Stimulated activated CD8-positive, alpha-beta memory T cell treated with anti-CD3 and anti-CD28 coated beads, Interleukin-4, amount 100 ng/mL, for 4 hours (primary cell): ENCODE data around the gene TENT5A.
"Not testable (repeated sequence)": the region's sequence is repeated elsewhere in the genome, so short reads cannot be mapped to it uniquely, and the experiment has no call there.

Experiments used
- DNase-seq, 2 donors: peaks; one replicate each; pipeline ENCODE4 v3.0.0-alpha.2; 2020; ENCODE audit warnings: low read depth in 2 of 2, low spot score in 1 of 2

TENT5A gene

DNA sequence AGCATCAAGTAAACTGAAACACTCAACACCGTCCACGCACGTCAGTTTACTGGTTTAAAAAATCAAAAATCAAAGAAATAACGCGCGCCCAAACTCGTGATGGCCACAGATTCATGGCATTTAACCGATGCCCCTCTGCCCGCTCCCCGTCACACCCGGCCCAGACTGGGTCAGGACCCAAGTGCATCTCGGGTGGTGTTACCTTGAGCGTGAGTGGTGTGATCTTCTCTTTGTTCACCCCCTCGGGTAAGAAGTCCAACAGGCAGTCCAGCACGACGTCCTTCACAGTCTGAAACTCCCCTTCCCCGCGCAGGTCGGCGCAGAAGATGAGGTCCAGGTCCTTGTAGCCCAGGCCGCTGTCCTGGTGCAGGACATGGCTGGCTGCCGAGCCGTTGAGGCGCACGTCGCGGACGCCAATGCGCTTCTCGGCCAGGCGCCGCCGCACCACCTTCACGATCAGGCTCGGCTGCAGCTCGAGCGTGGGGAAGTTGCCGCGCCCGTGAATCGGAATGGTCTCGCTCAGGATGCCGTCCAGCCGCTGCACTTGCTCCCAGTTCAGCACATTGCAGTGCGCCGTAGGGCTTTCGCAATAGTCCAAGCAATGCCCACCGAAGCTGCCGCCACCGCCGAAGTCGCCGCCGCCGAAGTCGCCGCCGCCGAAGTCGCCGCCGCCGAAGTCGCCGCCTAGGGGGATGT, 945 bp downstream of the TENT5A start:
- peak in 1 of 2 donors; percentile 4 for DNase-seq

DNA sequence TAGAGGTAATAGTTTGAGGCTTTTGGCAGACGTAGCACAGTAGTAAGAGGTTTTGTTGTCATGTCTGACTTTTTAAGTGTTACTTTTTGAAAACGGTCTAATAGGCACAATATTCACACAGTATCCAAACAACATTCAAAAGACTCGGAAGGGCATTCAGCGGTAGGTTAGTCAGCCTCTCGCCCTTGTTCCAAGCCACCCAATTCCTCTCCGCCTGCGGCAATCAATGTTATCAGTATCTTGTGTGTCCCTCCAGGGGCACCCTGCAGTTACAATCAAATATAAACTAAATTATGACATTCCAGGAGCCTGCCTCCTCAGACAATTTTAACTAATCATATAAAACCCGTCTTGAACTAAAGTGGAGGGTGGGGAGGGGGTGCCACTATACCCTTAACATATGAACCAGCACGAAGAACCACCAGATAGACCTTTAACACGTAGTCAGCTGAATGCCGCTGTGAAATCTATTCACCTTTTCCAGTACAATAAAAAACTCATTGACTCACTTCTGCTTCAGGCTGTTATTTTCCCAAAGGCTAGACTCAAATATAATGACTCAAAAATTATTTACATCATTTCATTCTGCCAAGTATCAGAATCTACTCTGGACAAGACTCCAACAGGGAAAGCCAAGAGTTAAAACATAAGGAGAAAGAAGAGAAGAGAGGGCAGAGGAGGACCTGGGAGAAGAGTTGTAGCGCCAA, 1.6 kb downstream of the TENT5A start:
- no peak for DNase-seq

GRCh38 chr6:81750200-81750599, 2.3 kb downstream of the TENT5A start:
- DNase-seq, result no peak

GRCh38 chr6:81749707-81750106, 2.8 kb downstream of the TENT5A start:
- DNase-seq, result no peak

GRCh38 chr6:81748994-81749393, 3.5 kb downstream of the TENT5A start:
- no peak for DNase-seq

DNA sequence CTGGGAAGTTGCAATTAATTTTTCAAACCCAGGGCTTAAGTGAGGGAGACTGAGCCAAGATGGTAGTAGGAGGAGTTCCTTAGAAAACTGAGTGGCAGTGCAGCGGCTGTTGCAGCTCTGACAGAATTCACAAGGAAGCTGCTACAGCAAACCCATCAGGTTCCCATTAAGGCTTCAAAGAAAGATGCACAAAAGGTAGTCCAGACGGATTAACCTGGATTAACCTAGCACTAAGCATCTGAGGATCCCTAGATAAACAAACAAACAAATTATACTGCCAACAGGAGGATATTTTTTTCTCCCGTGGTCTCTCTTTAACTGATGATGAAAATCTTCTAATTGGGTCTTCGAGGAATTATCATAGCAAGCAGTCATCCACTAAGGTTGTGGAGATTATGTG, 5.2 kb downstream of the TENT5A start:
- no peak for DNase-seq

GRCh38 chr6:81744131-81744530, 8.3 kb downstream of the TENT5A start:
- no peak for DNase-seq

DNA sequence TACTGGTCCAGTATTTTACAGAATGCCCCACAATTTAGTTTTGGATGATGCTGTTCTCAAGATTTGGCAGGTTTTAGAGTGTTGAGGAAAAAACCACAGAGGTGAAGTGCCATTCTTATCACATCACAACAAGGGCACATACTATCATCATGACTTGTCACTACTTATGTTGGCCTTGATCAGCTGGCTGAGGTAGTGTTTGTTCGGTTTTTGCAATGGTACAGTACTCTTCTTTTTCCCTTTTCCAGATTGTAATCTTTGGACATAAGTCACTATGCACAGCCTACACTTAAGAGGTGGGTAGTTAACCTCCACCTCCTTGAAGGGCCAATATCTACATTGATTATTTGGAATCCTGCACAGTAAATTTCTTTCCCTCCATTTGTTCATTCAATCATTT, 8.8 kb downstream of the TENT5A start:
- no peak for DNase-seq

DNA sequence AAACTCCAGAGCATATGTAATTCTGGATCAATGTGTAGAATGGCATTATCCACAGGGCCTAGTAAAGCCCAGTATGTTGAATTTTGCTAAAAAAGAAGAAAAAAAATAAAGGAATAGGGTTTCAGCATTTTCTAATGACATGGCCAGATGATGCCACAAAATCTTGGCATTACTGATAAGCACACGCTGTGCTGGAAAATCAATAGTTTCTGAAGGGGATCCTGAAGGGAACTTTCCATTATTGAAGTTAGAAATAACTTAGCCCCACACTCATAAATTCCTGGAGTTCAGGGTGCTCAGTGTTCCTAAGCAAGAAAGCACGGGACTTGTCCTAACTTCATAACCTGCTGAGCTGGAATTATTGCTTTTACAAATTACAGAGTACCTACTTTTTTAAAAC, 10.8 kb downstream of the TENT5A start:
- DNase-seq, result no peak

DNA sequence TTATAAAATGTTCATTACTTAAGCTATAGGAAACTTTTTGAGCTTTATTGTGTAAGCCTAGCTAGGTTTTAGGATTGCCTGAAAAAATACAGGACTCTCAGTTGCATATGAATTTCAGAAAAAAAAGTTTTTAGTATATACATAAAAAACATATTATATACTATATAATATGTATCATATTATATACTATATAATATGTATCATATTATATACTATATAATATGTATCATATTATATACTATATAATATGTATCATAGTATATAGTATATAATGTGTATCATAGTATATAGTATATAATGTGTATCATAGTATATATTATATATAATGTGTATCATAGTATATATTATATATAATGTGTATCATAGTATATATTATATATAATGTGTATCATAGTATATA, 11.9 kb downstream of the TENT5A start:
- DNase-seq, result not testable (repeated sequence)

DNA sequence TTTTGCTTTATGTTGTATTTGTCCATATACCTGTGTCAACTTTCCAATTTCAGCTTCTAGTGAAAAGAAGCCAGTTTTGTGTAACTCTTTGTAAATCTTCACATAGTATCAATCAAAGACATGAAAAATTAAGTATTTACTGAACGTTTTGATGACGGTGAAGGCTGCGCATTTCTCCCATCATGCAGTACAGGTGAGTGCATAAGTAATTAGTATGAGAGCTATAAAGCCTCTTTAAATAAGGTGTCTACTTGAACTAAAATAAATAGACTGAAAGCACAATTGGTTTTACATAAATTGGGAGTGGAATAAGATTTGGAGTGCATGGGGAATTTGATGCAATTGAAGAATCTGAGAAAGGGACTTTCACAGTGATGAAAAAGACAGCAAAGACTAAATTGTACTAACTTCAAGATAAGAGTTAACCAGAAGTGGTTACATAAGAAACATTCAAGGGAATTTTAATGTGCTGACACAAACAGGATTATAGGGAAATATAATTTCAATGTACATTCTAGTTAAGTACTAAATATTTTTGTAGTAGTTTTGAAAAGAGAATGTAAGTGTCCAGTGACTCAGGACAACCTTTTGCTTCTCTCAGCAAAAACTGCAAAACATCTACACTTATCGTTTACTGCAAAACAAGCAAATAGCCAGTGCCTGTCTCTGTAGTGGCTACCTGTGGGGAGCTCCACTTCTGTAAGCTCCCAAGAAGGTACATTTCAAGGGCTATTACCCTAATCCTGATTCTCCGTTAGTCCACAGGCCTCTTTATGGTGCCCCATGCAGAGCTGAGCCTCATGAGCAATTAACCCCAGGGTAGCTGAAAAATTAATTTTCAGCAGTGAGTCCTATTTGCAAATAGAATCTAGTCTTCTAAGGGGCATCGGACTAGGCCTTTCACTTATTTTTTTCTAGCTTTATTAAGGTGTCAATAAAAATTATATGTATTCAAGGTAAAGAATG, 13.0 kb downstream of the TENT5A start:
- no peak for DNase-seq

GRCh38 chr6:81736428-81736827, 16.1 kb downstream of the TENT5A start:
- DNase-seq, result no peak

DNA sequence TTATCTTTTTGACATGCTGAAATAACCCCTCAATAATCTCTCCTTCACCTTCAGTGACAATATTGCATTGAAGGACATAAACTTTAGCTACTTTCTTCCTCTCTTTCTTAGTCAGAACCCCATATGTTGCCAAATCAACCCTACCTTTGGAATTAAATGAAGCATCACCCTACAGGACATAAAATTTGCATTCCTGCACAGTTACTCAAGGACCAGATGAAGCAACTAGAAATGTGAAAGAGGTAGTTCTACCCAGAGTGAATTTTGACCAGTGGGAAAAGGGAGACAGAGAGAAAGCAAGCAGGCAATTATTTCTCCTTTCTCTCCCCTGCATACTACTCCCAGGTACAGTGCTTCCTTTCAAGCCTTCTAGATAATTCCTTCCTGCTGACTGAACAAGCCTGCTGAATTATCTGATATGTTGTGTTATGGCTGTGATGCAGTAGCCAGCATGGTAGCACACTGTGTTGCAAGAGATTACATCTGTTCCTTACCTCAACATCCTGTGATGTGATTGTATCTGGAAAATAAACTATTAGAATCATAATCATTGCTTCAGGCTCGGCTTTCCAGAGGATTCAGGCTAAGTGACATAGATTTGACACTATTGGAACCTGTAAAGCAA, 16.6 kb downstream of the TENT5A start:
- no peak for DNase-seq

GRCh38 chr6:81734500-81735150, 17.9 kb downstream of the TENT5A start:
- DNase-seq, result no peak

- no peak for DNase-seq
Observed at GRCh38 chr6:81734081-81734480, 18.4 kb downstream of the TENT5A start.

- DNase-seq, result no peak
Observed at GRCh38 chr6:81731814-81732213, 20.7 kb downstream of the TENT5A start.

- no peak for DNase-seq
Observed at GRCh38 chr6:81727876-81728517, 24.5 kb downstream of the TENT5A start.

DNA sequence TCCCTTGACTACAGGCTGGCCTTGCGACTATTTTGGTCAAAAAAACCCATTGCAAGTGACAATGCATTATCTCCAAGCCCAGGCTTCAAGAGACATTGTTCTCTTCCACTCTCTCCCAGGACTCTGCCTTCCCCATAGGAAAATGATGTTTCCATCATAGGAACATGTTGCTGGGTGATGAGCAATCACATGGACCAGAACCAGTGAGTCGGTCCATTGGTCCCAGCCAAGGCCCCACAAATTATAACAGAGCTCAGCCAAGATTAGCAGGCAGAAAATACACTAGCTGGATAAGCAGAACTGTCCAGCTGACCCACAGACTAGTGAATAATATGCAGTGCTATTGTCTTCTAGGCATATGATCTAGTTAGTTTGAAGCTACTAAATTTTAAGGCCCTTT, 27.4 kb downstream of the TENT5A start:
- no peak for DNase-seq

- no peak for DNase-seq
Observed at GRCh38 chr6:81722506-81723223, 29.8 kb downstream of the TENT5A start.

- no peak for DNase-seq
Observed at GRCh38 chr6:81720427-81720826, 32.1 kb downstream of the TENT5A start.
